GM12873 (cell line): ENCODE measurements around the gene HDAC4.

Experiments used
- CTCF ChIP-seq: IDR thresholded peaks from 2 replicates; pipeline ENCODE4 v1.5.1; 2012; ENCODE audit warnings: low read depth, mild to moderate bottlenecking, moderate library complexity, low read length, control low read depth; ENCODE audit not compliant: insufficient read depth; ENCODE audit errors: missing control alignments

HDAC4 gene

GRCh38 chr2:239135531-239135930, 265.3 kb downstream of the HDAC4 start:
- TF ChIP-seq CTCF: no peak

GRCh38 chr2:239133945-239134570, 266.8 kb downstream of the HDAC4 start:
- TF ChIP-seq CTCF: no peak

- no peak for TF ChIP-seq CTCF
Measured at GRCh38 chr2:239132786-239133185, 268.0 kb downstream of the HDAC4 start.

GRCh38 chr2:239132156-239132709, 268.6 kb downstream of the HDAC4 start:
- no peak for TF ChIP-seq CTCF

- no peak for TF ChIP-seq CTCF
Measured at GRCh38 chr2:239131521-239131920, 269.3 kb downstream of the HDAC4 start.

- TF ChIP-seq CTCF: no peak
Measured at GRCh38 chr2:239130786-239131325, 270.0 kb downstream of the HDAC4 start.

- TF ChIP-seq CTCF: no peak
Measured at GRCh38 chr2:239130041-239130440, 270.8 kb downstream of the HDAC4 start.
